ENCODE data around the gene ZKSCAN3.
"Not testable (repeated sequence)": the region's sequence is repeated elsewhere in the genome, so short reads cannot be mapped to it uniquely, and the experiment has no call there.

Gene ZKSCAN3

GRCh38 chr6:28360961-28361360 is 11.2 kb downstream of the ZKSCAN3 start:
- Histone ChIP-seq H3K79me2 (peaks cover 12% of the 10 kb centered on the region), H3K27ac (no peak overlapping the region), H2AFZ (no peak overlapping the region), H3K9me3 (ENCODE audit: control insufficient read depth, low read length) (no peaks in the 10 kb centered on the region), H3K27me3 (ENCODE audit: control insufficient read depth, insufficient read depth, low read length) (no peaks in the 10 kb centered on the region), H3K4me2 (ENCODE audit: low read length) (no peak overlapping the region), H3K9ac (no peak overlapping the region), H3K4me1 (no peaks in the 10 kb centered on the region), H3K36me3 (ENCODE audit: control insufficient read depth, insufficient read depth, low read length) (no peaks in the 10 kb centered on the region), H3K4me3 (ENCODE audit: low read depth, low read length) (no peak overlapping the region)
- TF ChIP-seq CTCF (IDR thresholded peaks at IDR 0.05): no peak

GRCh38 chr6:28365590-28365989 is 15.8 kb downstream of the ZKSCAN3 start:
- not testable (repeated sequence) for H3K79me2 ChIP-seq; H3K9ac ChIP-seq; H3K4me1 ChIP-seq; H2AFZ ChIP-seq; H3K9me3 ChIP-seq (ENCODE audit: control insufficient read depth, low read length); H3K4me3 ChIP-seq (ENCODE audit: low read depth, low read length); H3K27me3 ChIP-seq (ENCODE audit: control insufficient read depth, insufficient read depth, low read length); H3K36me3 ChIP-seq (ENCODE audit: control insufficient read depth, insufficient read depth, low read length); H3K27ac ChIP-seq; H3K4me2 ChIP-seq (ENCODE audit: low read length)

- peaks cover 6% of the 10 kb centered on the region for H3K79me2 ChIP-seq
- no peaks in the 10 kb centered on the region for H3K36me3 ChIP-seq (ENCODE audit: control insufficient read depth, insufficient read depth, low read length)
- H2AFZ ChIP-seq: no peak overlapping the region
- no peaks in the 10 kb centered on the region for H3K4me1 ChIP-seq
- no peak overlapping the region for H3K27ac ChIP-seq
- no peak for TF ChIP-seq CTCF (IDR thresholded peaks at IDR 0.05)
- no peaks in the 10 kb centered on the region for H3K27me3 ChIP-seq (ENCODE audit: control insufficient read depth, insufficient read depth, low read length)
- no peak overlapping the region for H3K9ac ChIP-seq
- no peak overlapping the region for H3K4me2 ChIP-seq (ENCODE audit: low read length)
- no peaks in the 10 kb centered on the region for H3K9me3 ChIP-seq (ENCODE audit: control insufficient read depth, low read length)
- no peak overlapping the region for H3K4me3 ChIP-seq (ENCODE audit: low read depth, low read length)
Observed at GRCh38 chr6:28368522-28368921, 18.8 kb downstream of the ZKSCAN3 start.

GRCh38 chr6:28369463-28369862 is 19.7 kb downstream of the ZKSCAN3 start:
- Histone ChIP-seq H3K9ac (no peak overlapping the region), H2AFZ (no peak overlapping the region), H3K9me3 (ENCODE audit: control insufficient read depth, low read length) (no peaks in the 10 kb centered on the region), H3K4me1 (no peaks in the 10 kb centered on the region), H3K4me2 (ENCODE audit: low read length) (no peak overlapping the region), H3K27ac (no peak overlapping the region), H3K27me3 (ENCODE audit: control insufficient read depth, insufficient read depth, low read length) (no peaks in the 10 kb centered on the region), H3K36me3 (ENCODE audit: control insufficient read depth, insufficient read depth, low read length) (no peaks in the 10 kb centered on the region), H3K79me2 (peaks cover 3% of the 10 kb centered on the region), H3K4me3 (ENCODE audit: low read depth, low read length) (no peak overlapping the region)
- no peak for TF ChIP-seq CTCF (IDR thresholded peaks at IDR 0.05)

GRCh38 chr6:28370440-28370839 is 20.7 kb downstream of the ZKSCAN3 start:
- no peak for TF ChIP-seq CTCF (IDR thresholded peaks at IDR 0.05)
- H3K4me3 ChIP-seq (ENCODE audit: low read depth, low read length): no peak overlapping the region
- no peaks in the 10 kb centered on the region for H3K4me1 ChIP-seq
- no peak overlapping the region for H3K4me2 ChIP-seq (ENCODE audit: low read length)
- no peak overlapping the region for H3K27ac ChIP-seq
- H3K79me2 ChIP-seq: peaks cover 3% of the 10 kb centered on the region
- H3K27me3 ChIP-seq (ENCODE audit: control insufficient read depth, insufficient read depth, low read length): no peaks in the 10 kb centered on the region
- H3K36me3 ChIP-seq (ENCODE audit: control insufficient read depth, insufficient read depth, low read length): no peaks in the 10 kb centered on the region
- no peaks in the 10 kb centered on the region for H3K9me3 ChIP-seq (ENCODE audit: control insufficient read depth, low read length)
- no peak overlapping the region for H3K9ac ChIP-seq
- H2AFZ ChIP-seq: no peak overlapping the region

All from parathyroid adenoma (tissue), 2 donors.